A673 (cell line): Measurements from ENCODE around the gene FAAP100. TPM values are rescaled to one million over a fixed set of nuclear protein-coding genes. Genes with fewer than 3 reads are reported as not detected.

Experiments
- BruUV-seq: library from RNA; stranded (reverse); fragments of 400-500 nt; replicated peaks from 2 replicates; lab custom pipeline; 2021; lab: Mats Ljungman, UMichigan
- CTCF ChIA-PET: fragments of 300-600 bp; sonication (Branson Sonifier 250); formaldehyde crosslinking; loops from one replicate; lab custom pipeline; 2022; ENCODE audit warnings: antibody characterized with exemption; lab: Charles Lee
- POLR2A ChIA-PET: fragments of 300-600 bp; sonication (Branson Sonifier 250); formaldehyde crosslinking; loops from one replicate; lab custom pipeline; 2022; ENCODE audit warnings: antibody characterized with exemption; ENCODE audit not compliant: low non-redundant PET; lab: Charles Lee
- DNase-seq: peaks from one replicate; pipeline ENCODE4 v3.0.0-alpha.2; 2015; ENCODE audit warnings: low spot score
- H3K27ac ChIP-seq: fragments of 200-600 bp; sonication (generic); 2 replicates; pipeline ENCODE4 v1.5.1; 2016; ENCODE audit warnings: mixed run types, low read depth, mild to moderate bottlenecking, mixed read lengths, antibody characterized with exemption, low read length; ENCODE audit not compliant: poor library complexity, severe bottlenecking
- H3K27me3 ChIP-seq: fragments of 200-600 bp; sonication (generic); replicated peaks from 2 replicates; pipeline ENCODE4 v1.6.1; 2017; ENCODE audit warnings: mixed run types, low read depth, mild to moderate bottlenecking, mixed read lengths, antibody characterized with exemption, low read length; ENCODE audit not compliant: insufficient read depth, poor library complexity
- H3K36me3 ChIP-seq: fragments of 200-600 bp; sonication (generic); 2 replicates; pipeline ENCODE4 v1.6.1; 2016; ENCODE audit warnings: mixed run types, mild to moderate bottlenecking, mixed read lengths, antibody characterized with exemption, low read length; ENCODE audit not compliant: insufficient read depth, poor library complexity, severe bottlenecking
- H3K4me1 ChIP-seq: fragments of 200-600 bp; sonication (generic); 2 replicates; pipeline ENCODE4 v1.6.1; 2017; ENCODE audit warnings: mixed run types, mild to moderate bottlenecking, mixed read lengths, antibody characterized with exemption, low read length; ENCODE audit not compliant: insufficient read depth, poor library complexity, severe bottlenecking
- H3K4me3 ChIP-seq: fragments of 200-600 bp; sonication (generic); 2 replicates; pipeline ENCODE4 v1.5.1; 2016; ENCODE audit warnings: low read depth, mixed run types, mild to moderate bottlenecking, mixed read lengths, low read length; ENCODE audit not compliant: poor library complexity, severe bottlenecking
- H3K9me3 ChIP-seq: fragments of 200-600 bp; sonication (generic); 2 replicates; pipeline ENCODE4 v1.6.1; 2016; ENCODE audit warnings: mixed run types, low read depth, mild to moderate bottlenecking, mixed read lengths, antibody characterized with exemption, low read length; ENCODE audit not compliant: poor library complexity, severe bottlenecking
- EZH2 ChIP-seq: fragments of 200-600 bp; sonication (generic); IDR thresholded peaks from 2 replicates; pipeline ENCODE4 v1.6.1; 2017; ENCODE audit warnings: borderline replicate concordance, low read depth, mild to moderate bottlenecking, mixed read lengths, antibody characterized with exemption, low read length; ENCODE audit not compliant: poor library complexity, severe bottlenecking
- intact Hi-C: fragments of 100-400 bp; cut with micrococcal nuclease; formaldehyde crosslinking; loops from one replicate; pipeline ENCODE4 v1.10.0; 2022; ENCODE audit not compliant: unreplicated experiment
- total RNA-seq: library from RNA; stranded (reverse); gene quantifications from 2 replicates; pipeline ENCODE4 v1.2.3, GENCODE V29; 2021
- TF ChIP-seq, protein P1 (sequence below): fragments of 300-800, 200-600 bp; sonication (generic); conservative IDR thresholded peaks from 2 replicates; pipeline ENCODE4 v1.5.1; 2017; ENCODE audit warnings: low read depth, mild to moderate bottlenecking, antibody characterized with exemption, low read length, moderate library complexity, mixed read lengths

The FAAP100 gene
- total RNA-seq, 1 experiment from 2014 or later: 49.4 TPM

DNA sequence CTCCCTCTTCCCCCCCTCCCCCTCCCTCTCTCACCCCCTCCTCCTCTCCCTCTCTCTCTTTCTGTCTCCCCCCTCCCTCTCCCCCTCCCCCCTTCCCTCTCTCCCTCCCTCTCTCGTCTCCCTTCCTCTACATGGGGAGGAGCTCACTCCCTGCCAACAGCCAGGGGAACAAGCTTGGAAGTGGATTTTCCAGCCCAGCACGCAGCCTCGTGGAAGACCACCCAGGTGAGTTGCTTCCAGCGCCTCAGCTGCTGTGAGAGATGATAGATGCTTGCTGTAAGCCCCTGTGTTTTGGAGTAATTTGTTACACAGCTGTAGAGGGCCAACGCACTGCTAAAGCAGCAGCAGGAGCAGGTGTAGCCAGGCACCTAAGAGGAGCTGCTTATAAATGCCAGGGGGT lies 60.4 kb downstream of the FAAP100 start:
- Histone ChIP-seq H3K27me3 (no peaks in the 10 kb centered on the region), H3K4me3 (no peak overlapping the region), H3K36me3 (no peaks in the 10 kb centered on the region), H3K9me3 (no peaks in the 10 kb centered on the region), H3K27ac (no peak overlapping the region), H3K4me1 (peaks cover 35% of the 10 kb centered on the region)
- BruUV-seq: no TSS peak
- DNase-seq: no peak
- intact Hi-C loops: no loop called here
- CTCF ChIA-PET: no interaction called here
- TF ChIP-seq, protein P1, sequence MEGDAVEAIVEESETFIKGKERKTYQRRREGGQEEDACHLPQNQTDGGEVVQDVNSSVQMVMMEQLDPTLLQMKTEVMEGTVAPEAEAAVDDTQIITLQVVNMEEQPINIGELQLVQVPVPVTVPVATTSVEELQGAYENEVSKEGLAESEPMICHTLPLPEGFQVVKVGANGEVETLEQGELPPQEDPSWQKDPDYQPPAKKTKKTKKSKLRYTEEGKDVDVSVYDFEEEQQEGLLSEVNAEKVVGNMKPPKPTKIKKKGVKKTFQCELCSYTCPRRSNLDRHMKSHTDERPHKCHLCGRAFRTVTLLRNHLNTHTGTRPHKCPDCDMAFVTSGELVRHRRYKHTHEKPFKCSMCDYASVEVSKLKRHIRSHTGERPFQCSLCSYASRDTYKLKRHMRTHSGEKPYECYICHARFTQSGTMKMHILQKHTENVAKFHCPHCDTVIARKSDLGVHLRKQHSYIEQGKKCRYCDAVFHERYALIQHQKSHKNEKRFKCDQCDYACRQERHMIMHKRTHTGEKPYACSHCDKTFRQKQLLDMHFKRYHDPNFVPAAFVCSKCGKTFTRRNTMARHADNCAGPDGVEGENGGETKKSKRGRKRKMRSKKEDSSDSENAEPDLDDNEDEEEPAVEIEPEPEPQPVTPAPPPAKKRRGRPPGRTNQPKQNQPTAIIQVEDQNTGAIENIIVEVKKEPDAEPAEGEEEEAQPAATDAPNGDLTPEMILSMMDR: no peak
- no peak for TF ChIP-seq EZH2
- POLR2A ChIA-PET: no interaction called here

DNA sequence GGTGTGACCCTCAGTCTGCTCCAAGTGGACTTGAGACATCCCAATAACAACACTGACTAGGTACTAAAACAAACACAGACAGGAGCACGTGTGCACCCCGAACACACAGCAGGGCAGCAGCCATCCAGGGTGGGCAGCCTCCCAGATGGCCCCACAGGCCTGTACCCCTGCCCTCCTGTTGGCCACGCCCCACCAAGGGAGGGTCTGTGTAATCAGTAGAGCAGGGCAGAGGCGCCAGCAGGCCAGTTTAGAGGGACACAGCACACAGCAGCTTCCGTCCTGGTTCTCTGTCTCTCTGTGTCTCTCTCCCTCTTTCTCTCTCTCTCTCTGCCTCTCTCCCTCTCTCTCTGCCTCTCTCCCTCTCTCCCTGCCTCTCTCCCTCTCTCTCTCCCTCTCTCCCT lies 61.0 kb downstream of the FAAP100 start:
- TF ChIP-seq, protein P1: no peak
- TF ChIP-seq EZH2: no peak
- no peak overlapping the region for H3K27ac ChIP-seq
- CTCF ChIA-PET: no interaction called here
- intact Hi-C loops: no loop called here
- DNase-seq: no peak
- no peak overlapping the region for H3K4me3 ChIP-seq
- POLR2A ChIA-PET: no interaction called here
- peaks cover 41% of the 10 kb centered on the region for H3K4me1 ChIP-seq
- H3K27me3 ChIP-seq: no peaks in the 10 kb centered on the region
- H3K9me3 ChIP-seq: no peaks in the 10 kb centered on the region
- H3K36me3 ChIP-seq: no peaks in the 10 kb centered on the region
- BruUV-seq: no TSS peak

DNA sequence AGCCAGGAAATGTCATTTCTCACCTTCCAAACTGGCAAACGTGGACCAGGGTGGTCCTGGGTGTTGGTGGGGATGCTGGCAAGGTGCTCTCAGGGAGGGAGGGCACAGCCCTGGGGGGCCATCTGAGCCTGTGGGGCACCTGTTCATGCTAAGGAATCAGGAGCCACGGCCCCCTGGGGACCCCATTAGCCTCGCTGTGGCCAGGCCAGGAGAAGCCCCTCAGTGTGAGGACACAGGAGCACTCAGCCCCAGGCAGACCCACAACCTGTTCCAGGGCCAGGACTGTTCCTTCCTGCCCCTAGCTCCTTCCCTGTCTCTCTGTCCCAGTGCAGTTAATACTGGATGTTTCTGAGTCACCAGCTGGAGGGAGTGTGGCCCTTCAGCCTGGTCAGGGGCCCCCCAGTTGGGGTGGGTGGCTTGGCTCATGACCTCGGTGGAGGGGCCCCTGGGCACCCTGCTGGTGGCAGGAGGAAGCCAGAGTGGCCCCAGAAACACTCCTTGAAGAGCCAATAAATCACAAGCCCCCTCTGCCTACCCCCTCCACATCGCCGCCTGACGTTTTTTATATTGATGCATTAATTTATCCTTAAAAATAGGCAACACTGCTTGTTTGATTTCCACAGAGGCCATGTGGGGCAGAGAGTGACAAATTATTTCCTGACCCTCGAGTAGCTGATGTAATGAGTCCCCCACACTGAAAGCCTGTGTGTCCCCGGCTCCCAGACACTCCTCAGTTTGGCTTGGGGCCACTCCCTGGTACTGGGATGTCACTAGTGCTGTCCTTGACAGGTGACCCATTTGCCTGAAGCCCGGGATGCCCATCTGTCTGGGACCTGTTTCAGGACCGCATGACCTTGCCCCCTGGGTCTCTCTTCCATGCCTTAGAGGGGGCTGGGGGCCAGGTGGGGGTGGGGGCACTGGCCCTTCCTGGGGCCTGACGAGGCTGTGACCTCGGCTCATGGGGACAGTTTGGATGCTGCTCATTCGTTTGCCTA lies 61.9 kb downstream of the FAAP100 start:
- intact Hi-C loops: no loop called here
- BruUV-seq: no TSS peak
- Histone ChIP-seq H3K27me3 (no peaks in the 10 kb centered on the region), H3K9me3 (no peaks in the 10 kb centered on the region), H3K36me3 (no peaks in the 10 kb centered on the region), H3K4me1 (peaks cover 43% of the 10 kb centered on the region), H3K27ac (peak overlapping the region; percentile 96), H3K4me3 (no peak overlapping the region)
- ChIA-PET POLR2A (interaction anchor here (0.6 kb wide), 1 partner anchor 60 kb away, joined by 11 read pairs; no protein-coding TSS in a partner anchor), CTCF (interaction anchor here (1.2 kb wide), 1 partner anchor 236 kb away, joined by 5 read pairs; no protein-coding TSS in a partner anchor)
- DNase-seq: no peak
- TF ChIP-seq, protein P1: no peak
- TF ChIP-seq EZH2: no peak

Other genes with a start within 250 kb of the FAAP100 start
- gene BAHCC1, start 156.9 kb downstream of the FAAP100 start, total RNA-seq: 74.2 and 80.6 TPM in 2 replicates
- gene ACTG1, start 39.6 kb downstream of the FAAP100 start, total RNA-seq: 2,855 and 3,247 TPM in 2 replicates
- 0.26 and 0.31 TPM in 2 replicates for gene FSCN2, start 24.0 kb downstream of the FAAP100 start, total RNA-seq
- 188 and 195 TPM in 2 replicates for gene NPLOC4, start 84.8 kb upstream of the FAAP100 start, total RNA-seq
- gene TSPAN10, start 84.8 kb upstream of the FAAP100 start, total RNA-seq: 0.74 and 1.1 TPM in 2 replicates
- 0.43 and 0.52 TPM in 2 replicates for gene PDE6G, start 104.2 kb upstream of the FAAP100 start, total RNA-seq
- 36.1 and 44.6 TPM in 2 replicates for gene OXLD1, start 114.3 kb upstream of the FAAP100 start, total RNA-seq
- 52.8 and 56.3 TPM in 2 replicates for gene CCDC137, start 114.4 kb upstream of the FAAP100 start, total RNA-seq
- 62.8 and 67.4 TPM in 2 replicates for gene ARL16, start 131.4 kb upstream of the FAAP100 start, total RNA-seq
- gene HGS, start 131.7 kb upstream of the FAAP100 start, total RNA-seq: 145 and 187 TPM in 2 replicates
- 184 and 186 TPM in 2 replicates for gene MRPL12, start 151.0 kb upstream of the FAAP100 start, total RNA-seq
- gene SLC25A10, start 159.9 kb upstream of the FAAP100 start, total RNA-seq: 46.8 and 56.2 TPM in 2 replicates